Measurements from ENCODE around the gene TJP3.

- TF ChIP-seq CTCF (IDR thresholded peaks at IDR 0.05) (no peak), POLR2A (IDR thresholded peaks at IDR 0.05) (no peak)
Observed at GRCh38 chr19:3674784-3675543, 33.2 kb upstream of the TJP3 start.
